ENCODE data around the gene ZMYND11. TPM values are rescaled to one million over a fixed set of nuclear protein-coding genes. Genes with fewer than 3 reads are reported as not detected.

The ZMYND11 gene
- polyA plus RNA-seq, 2 of the 4 experiments (the other 2 are of a cell fraction): 47.7 to 99.7 TPM

- TF ChIP-seq REST (IDR thresholded peaks at IDR 0.05) (no peak), FOXS1 (CRISPR knock-in tag; IDR thresholded peaks at IDR 0.05) (no peak), SMC3 (IDR thresholded peaks at IDR 0.05) (no peak)
Measured at GRCh38 chr10:208616-209015, 73.4 kb downstream of the ZMYND11 start (continued).

- ATAC-seq: no peak
- no peak for FAIRE-seq
- Histone ChIP-seq H3K4me1 (no peaks in the 10 kb centered on the region), H3K4me3 (no peak overlapping the region), H3K27ac (no peak overlapping the region), H3K9me3 (no peaks in the 10 kb centered on the region), H3K4me2 (no peak overlapping the region)
- peak in 1 of 2 experiments; percentile 18 for DNase-seq (ENCODE audit: low read depth in 1 of 2, low spot score in 1 of 2)
- ChIA-PET POLR2A (no interaction called here), CTCF (no interaction called here)
- no peak for TF ChIP-seq ELK1 (IDR thresholded peaks at IDR 0.05; ENCODE audit: low read depth, low read length)
- 0 out of 3 replicates have a peak, but pooled peaks have one; percentile 21 for TF ChIP-seq CTCF (IDR thresholded peaks at IDR 0.05)
- 92% methylated on average over 6 of the region's 6 CpGs for WGBS (ENCODE audit: missing lambda C conversion rate)
Measured at GRCh38 chr10:209357-209756, 74.1 kb downstream of the ZMYND11 start.

GRCh38 chr10:210297-210696 lies 75.0 kb downstream of the ZMYND11 start:
- no peak for FAIRE-seq
- no peak for ATAC-seq
- Histone ChIP-seq H3K9me3 (no peaks in the 10 kb centered on the region), H3K4me1 (no peaks in the 10 kb centered on the region), H3K4me3 (no peak overlapping the region), H3K4me2 (no peak overlapping the region), H3K27ac (no peak overlapping the region)
- POLR2A ChIA-PET: no interaction called here
- WGBS (ENCODE audit: missing lambda C conversion rate): 85% methylated on average over 5 of the region's 5 CpGs
- CTCF ChIA-PET: interaction anchor here (1.4 kb wide), 1 partner anchor 30 kb away, joined by 4 read pairs; no protein-coding TSS in a partner anchor
- no peak for DNase-seq (ENCODE audit: low read depth in 1 of 2, low spot score in 1 of 2)
- TF ChIP-seq HEYL (CRISPR knock-in tag; IDR thresholded peaks at IDR 0.05): no peak
- TF ChIP-seq POLR2AphosphoS2 (conservative IDR thresholded peaks at IDR 0.05; ENCODE audit: low read length): no peak
- TF ChIP-seq MAX (IDR thresholded peaks at IDR 0.05): no peak

- ChIA-PET CTCF (interaction anchor here (1.0 kb wide), 1 partner anchor 12 kb away, joined by 3 read pairs; no protein-coding TSS in a partner anchor), POLR2A (no interaction called here)
- ATAC-seq (no peak), FAIRE-seq (no peak), DNase-seq (ENCODE audit: low read depth in 1 of 2, low spot score in 1 of 2) (no peak)
- Histone ChIP-seq H3K4me1 (0 out of 3 replicates have a peak, but pooled peaks cover 5% of the 10 kb centered on the region), H3K9me3 (no peaks in the 10 kb centered on the region), H3K27ac (no peak overlapping the region), H3K4me3 (no peak overlapping the region), H3K4me2 (no peak overlapping the region)
- WGBS (ENCODE audit: missing lambda C conversion rate): 96% methylated on average over 4 of the region's 4 CpGs
- TF ChIP-seq HMGXB4 (CRISPR knock-in tag; IDR thresholded peaks at IDR 0.05; ENCODE audit: borderline replicate concordance) (no peak), EHMT2 (IDR thresholded peaks at IDR 0.05; ENCODE audit: low read depth) (no peak), FOSL2 (IDR thresholded peaks at IDR 0.05) (no peak), FOSL2 (CRISPR knock-in tag; IDR thresholded peaks at IDR 0.05) (no peak), MAX (IDR thresholded peaks at IDR 0.05) (no peak), RCOR1 (IDR thresholded peaks at IDR 0.05; ENCODE audit: low read depth, low read length) (no peak), PBX3 (IDR thresholded peaks at IDR 0.05) (no peak), E2F6 (IDR thresholded peaks at IDR 0.05; ENCODE audit: borderline replicate concordance, low read depth) (no peak), HES2 (IDR thresholded peaks at IDR 0.05) (no peak), BHLHE40 (IDR thresholded peaks at IDR 0.05; ENCODE audit: low read depth, low read length) (no peak), NFE2L2 (conservative IDR thresholded peaks at IDR 0.05; ENCODE audit: low read length) (no peak), PHF8 (IDR thresholded peaks at IDR 0.05; ENCODE audit: borderline replicate concordance, low read depth) (no peak), GATA3 (IDR thresholded peaks at IDR 0.05; ENCODE audit: borderline replicate concordance) (no peak)
Measured at GRCh38 chr10:215444-215843, 80.2 kb downstream of the ZMYND11 start.

All from A549 (cell line).